HepG2 (cell line): Measurements from ENCODE around the gene TF. TPM values are rescaled to one million over a fixed set of nuclear protein-coding genes. Genes with fewer than 3 reads are reported as not detected.

Experiments used
- ATAC-seq: fragments of 200-7000 bp; cut with Tn5 transposase; 3 replicates; pipeline ENCODE4 v1.9.1; 2020; ENCODE audit warnings: mild to moderate bottlenecking, moderate library complexity
- BruUV-seq: library from RNA; stranded (reverse); fragments of 400-500 nt; replicated peaks from 2 replicates; lab custom pipeline; 2021; lab: Mats Ljungman, UMichigan
- CTCF ChIA-PET: fragments of 300-600 bp; formaldehyde crosslinking; extraction: SDS; loops from one replicate; lab custom pipeline; 2021; ENCODE audit warnings: low total read pairs, inconsistent platforms, low intra/inter-chr PET ratio; lab: Yijun Ruan, JAX
- POLR2A ChIA-PET: fragments of 350-600 bp; sonication (Branson Sonifier 250); formaldehyde crosslinking; loops from one replicate; lab custom pipeline; 2020; ENCODE audit warnings: antibody characterized with exemption, inconsistent platforms; lab: Yijun Ruan, JAX
- DNase-seq: peaks from one replicate; pipeline ENCODE4 v3.0.0-alpha.2; 2015; ENCODE audit warnings: low spot score
- FAIRE-seq: peaks from 3 replicates; lab custom pipeline; 2011; peaks lifted over from hg19 to GRCh38; lab: Jason Lieb, UNC
- H2AFZ ChIP-seq: one replicate; pipeline ENCODE4 v1.6.1; 2011; ENCODE audit warnings: low read length, inconsistent platforms
- H3K27ac ChIP-seq: fragments of 300-600 bp; 3 replicates; pipeline ENCODE4 v1.8.0; 2011; ENCODE audit warnings: mixed run types, mild to moderate bottlenecking, mixed read lengths, low read length, inconsistent platforms; ENCODE audit not compliant: insufficient read depth; ENCODE audit errors: extremely low read length
- H3K27me3 ChIP-seq, 2 experiments: fragments of 200-600 bp in 1 of 2; 2 replicates in 1 of 2; 3 replicates in 1 of 2; pipeline versions ENCODE4 v1.6.0 to v1.8.0; 2011; ENCODE audit warnings: low read length in 2 of 2, mild to moderate bottlenecking in 2 of 2, moderate library complexity in 2 of 2, inconsistent platforms in 1 of 2; ENCODE audit not compliant: insufficient read depth in 2 of 2, control insufficient read depth in 1 of 2
- H3K36me3 ChIP-seq, 2 experiments: fragments of 200-600 bp in 1 of 2; replicated peaks in 1 of 2; 2 replicates in 1 of 2; 3 replicates in 1 of 2; pipeline versions ENCODE4 v1.5.1 to v1.8.0; 2011; ENCODE audit warnings: low read length in 2 of 2, inconsistent platforms in 1 of 2; ENCODE audit not compliant: insufficient read depth in 2 of 2, control insufficient read depth in 1 of 2
- H3K4me1 ChIP-seq: 2 replicates; pipeline ENCODE4 v1.5.1; 2012; ENCODE audit warnings: low read length, inconsistent platforms; ENCODE audit not compliant: insufficient read depth
- H3K4me2 ChIP-seq: 2 replicates; pipeline ENCODE4 v1.6.0; 2011; ENCODE audit warnings: low read depth, low read length, inconsistent platforms
- H3K4me3 ChIP-seq, 3 experiments: fragments of 200-600 bp in 1 of 3; sonication (generic), shearing (Covaris generic) in 1 of 3; replicated peaks in 1 of 3; 2 replicates each; pipeline ENCODE4 v1.5.1; 2011 to 2016; ENCODE audit warnings: low read length in 3 of 3, inconsistent platforms in 2 of 3, low read depth in 2 of 3, mild to moderate bottlenecking in 2 of 3, control low read depth in 1 of 3, mixed read lengths in 1 of 3; ENCODE audit not compliant: insufficient read depth in 1 of 3
- H3K79me2 ChIP-seq: one replicate; pipeline ENCODE4 v1.6.1; 2011; ENCODE audit warnings: low read length, inconsistent platforms; ENCODE audit not compliant: insufficient read depth
- H3K9ac ChIP-seq: 2 replicates; pipeline ENCODE4 v1.6.0; 2011; ENCODE audit warnings: mild to moderate bottlenecking, low read depth, low read length, inconsistent platforms; ENCODE audit not compliant: insufficient read depth
- H3K9me3 ChIP-seq: 2 replicates; pipeline ENCODE4 v1.5.1; 2012; ENCODE audit warnings: mild to moderate bottlenecking, low read length
- H4K20me1 ChIP-seq: 2 replicates; pipeline ENCODE4 v1.6.0; 2011; ENCODE audit warnings: inconsistent platforms, mild to moderate bottlenecking, low read length, moderate library complexity; ENCODE audit not compliant: insufficient read depth
- AGO2 ChIP-seq: fragments of 200-400 bp; formaldehyde crosslinking; optimal IDR thresholded peaks from 2 replicates; pipeline ENCODE3; 2017; ENCODE audit warnings: mild to moderate bottlenecking, low read depth, low read length, moderate library complexity
- HNF4G ChIP-seq, 2 experiments: sonication (generic) in 1 of 2; formaldehyde crosslinking in 1 of 2; IDR thresholded peaks; 2 replicates each; pipeline versions ENCODE4 v1.4.0 to v1.6.1; 2011 to 2020; ENCODE audit warnings: borderline replicate concordance in 2 of 2, low read depth in 2 of 2, mild to moderate bottlenecking in 2 of 2, low read length in 1 of 2, missing genetic modification reagents in 1 of 2, moderate library complexity in 1 of 2
- KLF11 ChIP-seq: IDR thresholded peaks from 2 replicates; pipeline ENCODE4 v1.6.1; 2016; ENCODE audit warnings: missing compliant biosample characterization
- RBFOX2 ChIP-seq: fragments of 200-400 bp; formaldehyde crosslinking; IDR thresholded peaks from 2 replicates; pipeline ENCODE4 v1.6.1; 2017; ENCODE audit warnings: low read depth, mild to moderate bottlenecking, low read length
- ZNF496 ChIP-seq: sonication (generic); formaldehyde crosslinking; IDR thresholded peaks from 2 replicates; pipeline ENCODE4 v1.8.1; 2023; ENCODE audit warnings: mild to moderate bottlenecking, moderate library complexity, missing genetic modification reagents; ENCODE audit not compliant: insufficient replicate concordance
- WGBS: methylation state at CpG from one replicate; pipeline ENCODE4 v1.1.6; 2017; ENCODE audit warnings: low lambda C conversion rate; 5-methylcytosine and 5-hydroxymethylcytosine counted together
- in situ Hi-C: cut with HindIII; loops from 2 replicates; pipeline ENCODE4 v1.10.0; 2017; ENCODE audit warnings: low pct_unique_long_range_greater_than_20kb; ENCODE audit not compliant: extremely low pct_ligation_motif_present
- intact Hi-C: fragments of 100-400 bp; cut with micrococcal nuclease; formaldehyde crosslinking; loops from one replicate; pipeline ENCODE4 v1.10.0; 2022; ENCODE audit not compliant: unreplicated experiment
- polyA plus RNA-seq, 8 experiments: library from polyadenylated mRNA; depleted of rRNA in 3 of 8; stranded (reverse) in 7 of 8; unstranded in 1 of 8; fragments of >200 nt; fragmentation: Illumina TruSeq in 4 of 8; extraction: Trizol in 4 of 8; gene quantifications; 2 replicates each; pipeline versions ENCODE4 v1.2.1 to v1.2.3, GENCODE V29; 2011 to 2016; ENCODE audit warnings: low read depth in 4 of 8, missing spikeins in 1 of 8, mixed read lengths in 1 of 8; ENCODE audit not compliant: insufficient read depth in 1 of 8
- total RNA-seq, 5 experiments: library from RNA; depleted of rRNA; stranded (reverse); fragments of >200 nt; fragmentation: Illumina TruSeq; extraction: Trizol; gene quantifications; 2 replicates each; pipeline ENCODE4 v1.2.3, GENCODE V29; 2016; ENCODE audit warnings: low read depth in 1 of 5
- TF ChIP-seq, protein P1 (sequence below): sonication (generic); formaldehyde crosslinking; IDR thresholded peaks from 2 replicates; pipeline ENCODE4 v1.4.0; 2020; ENCODE audit warnings: missing genetic modification reagents
- TF ChIP-seq, protein P2 (sequence below): sonication (generic); formaldehyde crosslinking; IDR thresholded peaks from 2 replicates; pipeline ENCODE4 v1.4.0; 2020; ENCODE audit warnings: mild to moderate bottlenecking, missing genetic modification reagents, borderline replicate concordance

The TF gene
- total and polyA plus RNA-seq, 2 of the 13 experiments (the other 11 are each of a cell fraction or from before 2014, with no cell fraction given), result 10,074 to 11,821 TPM

DNA sequence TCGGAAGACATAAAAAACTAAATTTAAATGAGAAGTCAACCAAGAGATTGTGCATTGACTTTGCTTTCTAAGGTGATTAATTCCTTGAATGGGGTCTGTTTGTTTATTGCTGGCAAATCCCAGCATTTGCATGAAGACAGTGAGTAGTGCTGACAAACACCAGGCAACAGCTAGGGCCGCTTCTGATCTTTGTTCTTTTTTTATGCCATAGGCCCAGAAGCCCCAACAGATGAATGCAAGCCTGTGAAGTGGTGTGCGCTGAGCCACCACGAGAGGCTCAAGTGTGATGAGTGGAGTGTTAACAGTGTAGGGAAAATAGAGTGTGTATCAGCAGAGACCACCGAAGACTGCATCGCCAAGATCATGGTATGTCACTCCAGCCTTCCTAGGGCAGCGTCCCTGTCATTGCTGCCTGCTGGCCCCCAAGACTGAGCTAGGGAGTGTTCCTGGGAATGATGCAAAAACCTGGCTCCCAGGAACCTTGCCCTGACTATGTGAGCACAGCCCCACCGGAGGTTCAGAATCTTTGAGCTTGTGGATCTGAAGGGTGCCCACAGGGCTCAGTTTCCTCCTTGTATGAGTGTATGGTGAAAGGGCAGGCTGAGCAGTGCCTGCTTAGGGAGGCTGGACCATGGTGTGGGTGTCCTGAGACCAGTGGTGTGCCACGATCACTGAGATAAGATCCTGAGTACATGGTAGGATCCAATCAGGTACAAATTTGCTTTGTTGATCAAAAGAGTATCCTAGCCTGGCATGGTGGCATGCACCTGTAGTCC is 13.0 kb downstream of the TF start (continued):
- TF ChIP-seq, protein P1, sequence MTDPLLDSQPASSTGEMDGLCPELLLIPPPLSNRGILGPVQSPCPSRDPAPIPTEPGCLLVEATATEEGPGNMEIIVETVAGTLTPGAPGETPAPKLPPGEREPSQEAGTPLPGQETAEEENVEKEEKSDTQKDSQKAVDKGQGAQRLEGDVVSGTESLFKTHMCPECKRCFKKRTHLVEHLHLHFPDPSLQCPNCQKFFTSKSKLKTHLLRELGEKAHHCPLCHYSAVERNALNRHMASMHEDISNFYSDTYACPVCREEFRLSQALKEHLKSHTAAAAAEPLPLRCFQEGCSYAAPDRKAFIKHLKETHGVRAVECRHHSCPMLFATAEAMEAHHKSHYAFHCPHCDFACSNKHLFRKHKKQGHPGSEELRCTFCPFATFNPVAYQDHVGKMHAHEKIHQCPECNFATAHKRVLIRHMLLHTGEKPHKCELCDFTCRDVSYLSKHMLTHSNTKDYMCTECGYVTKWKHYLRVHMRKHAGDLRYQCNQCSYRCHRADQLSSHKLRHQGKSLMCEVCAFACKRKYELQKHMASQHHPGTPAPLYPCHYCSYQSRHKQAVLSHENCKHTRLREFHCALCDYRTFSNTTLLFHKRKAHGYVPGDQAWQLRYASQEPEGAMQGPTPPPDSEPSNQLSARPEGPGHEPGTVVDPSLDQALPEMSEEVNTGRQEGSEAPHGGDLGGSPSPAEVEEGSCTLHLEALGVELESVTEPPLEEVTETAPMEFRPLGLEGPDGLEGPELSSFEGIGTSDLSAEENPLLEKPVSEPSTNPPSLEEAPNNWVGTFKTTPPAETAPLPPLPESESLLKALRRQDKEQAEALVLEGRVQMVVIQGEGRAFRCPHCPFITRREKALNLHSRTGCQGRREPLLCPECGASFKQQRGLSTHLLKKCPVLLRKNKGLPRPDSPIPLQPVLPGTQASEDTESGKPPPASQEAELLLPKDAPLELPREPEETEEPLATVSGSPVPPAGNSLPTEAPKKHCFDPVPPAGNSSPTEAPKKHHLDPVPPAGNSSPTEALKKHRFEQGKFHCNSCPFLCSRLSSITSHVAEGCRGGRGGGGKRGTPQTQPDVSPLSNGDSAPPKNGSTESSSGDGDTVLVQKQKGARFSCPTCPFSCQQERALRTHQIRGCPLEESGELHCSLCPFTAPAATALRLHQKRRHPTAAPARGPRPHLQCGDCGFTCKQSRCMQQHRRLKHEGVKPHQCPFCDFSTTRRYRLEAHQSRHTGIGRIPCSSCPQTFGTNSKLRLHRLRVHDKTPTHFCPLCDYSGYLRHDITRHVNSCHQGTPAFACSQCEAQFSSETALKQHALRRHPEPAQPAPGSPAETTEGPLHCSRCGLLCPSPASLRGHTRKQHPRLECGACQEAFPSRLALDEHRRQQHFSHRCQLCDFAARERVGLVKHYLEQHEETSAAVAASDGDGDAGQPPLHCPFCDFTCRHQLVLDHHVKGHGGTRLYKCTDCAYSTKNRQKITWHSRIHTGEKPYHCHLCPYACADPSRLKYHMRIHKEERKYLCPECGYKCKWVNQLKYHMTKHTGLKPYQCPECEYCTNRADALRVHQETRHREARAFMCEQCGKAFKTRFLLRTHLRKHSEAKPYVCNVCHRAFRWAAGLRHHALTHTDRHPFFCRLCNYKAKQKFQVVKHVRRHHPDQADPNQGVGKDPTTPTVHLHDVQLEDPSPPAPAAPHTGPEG, result no peak

DNA sequence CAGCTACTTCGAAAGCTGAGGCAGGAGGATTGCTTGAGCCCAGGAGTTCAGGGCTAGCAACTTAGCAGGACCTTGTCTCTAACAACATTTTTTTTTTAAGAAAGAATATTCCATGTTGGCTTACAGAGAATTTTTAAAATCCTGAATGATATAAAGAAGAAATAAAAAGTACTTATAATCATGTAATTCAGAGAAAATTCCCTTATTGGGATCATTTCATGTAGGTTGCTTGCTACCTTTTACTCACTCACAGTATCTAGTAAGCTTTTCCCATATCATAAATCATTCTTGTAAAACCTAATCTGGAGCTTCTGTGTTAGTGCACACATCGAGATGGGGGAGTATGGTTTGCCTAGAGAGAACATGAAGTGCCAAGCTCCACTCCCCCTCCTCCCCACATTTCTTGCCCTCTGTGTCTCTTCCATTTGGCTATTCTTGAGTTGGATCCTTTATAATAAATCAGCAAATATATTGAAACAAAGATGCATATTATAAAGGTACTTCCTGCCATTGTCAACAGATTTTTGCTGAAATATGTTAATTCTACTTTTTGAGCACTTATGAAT is 13.6 kb downstream of the TF start:
- peaks cover 54 to 91% of the 10 kb centered on the region in 2 experiments for H3K36me3 ChIP-seq
- BruUV-seq, result no TSS peak
- no peak for FAIRE-seq
- no peaks in the 10 kb centered on the region for H3K9me3 ChIP-seq
- whole genome bisulfite sequencing, result 96% methylated on average over 2 of the region's 2 CpGs
- CTCF ChIA-PET, result no interaction called here
- POLR2A ChIA-PET, result interaction anchor here (1.0 to 2.4 kb wide), 4 partner anchors 8 to 29 kb away, joined by 3 to 9 read pairs (median 4); partner anchors contain the start of gene TF
- no peaks in the 10 kb centered on the region for H3K27me3 ChIP-seq
- H3K4me2 ChIP-seq, result no peak overlapping the region
- no peak overlapping the region for H3K27ac ChIP-seq
- no peak for ATAC-seq
- H3K9ac ChIP-seq, result no peak overlapping the region
- peaks cover 65% of the 10 kb centered on the region for H4K20me1 ChIP-seq
- in situ Hi-C loops, result no loop called here
- no peaks in the 10 kb centered on the region for H3K79me2 ChIP-seq
- no peak for DNase-seq
- intact Hi-C loops, result no loop called here
- H3K4me1 ChIP-seq, result peaks cover 39% of the 10 kb centered on the region
- no peak overlapping the region for H2AFZ ChIP-seq
- H3K4me3 ChIP-seq, result no peak overlapping the region
- TF ChIP-seq, protein P2, sequence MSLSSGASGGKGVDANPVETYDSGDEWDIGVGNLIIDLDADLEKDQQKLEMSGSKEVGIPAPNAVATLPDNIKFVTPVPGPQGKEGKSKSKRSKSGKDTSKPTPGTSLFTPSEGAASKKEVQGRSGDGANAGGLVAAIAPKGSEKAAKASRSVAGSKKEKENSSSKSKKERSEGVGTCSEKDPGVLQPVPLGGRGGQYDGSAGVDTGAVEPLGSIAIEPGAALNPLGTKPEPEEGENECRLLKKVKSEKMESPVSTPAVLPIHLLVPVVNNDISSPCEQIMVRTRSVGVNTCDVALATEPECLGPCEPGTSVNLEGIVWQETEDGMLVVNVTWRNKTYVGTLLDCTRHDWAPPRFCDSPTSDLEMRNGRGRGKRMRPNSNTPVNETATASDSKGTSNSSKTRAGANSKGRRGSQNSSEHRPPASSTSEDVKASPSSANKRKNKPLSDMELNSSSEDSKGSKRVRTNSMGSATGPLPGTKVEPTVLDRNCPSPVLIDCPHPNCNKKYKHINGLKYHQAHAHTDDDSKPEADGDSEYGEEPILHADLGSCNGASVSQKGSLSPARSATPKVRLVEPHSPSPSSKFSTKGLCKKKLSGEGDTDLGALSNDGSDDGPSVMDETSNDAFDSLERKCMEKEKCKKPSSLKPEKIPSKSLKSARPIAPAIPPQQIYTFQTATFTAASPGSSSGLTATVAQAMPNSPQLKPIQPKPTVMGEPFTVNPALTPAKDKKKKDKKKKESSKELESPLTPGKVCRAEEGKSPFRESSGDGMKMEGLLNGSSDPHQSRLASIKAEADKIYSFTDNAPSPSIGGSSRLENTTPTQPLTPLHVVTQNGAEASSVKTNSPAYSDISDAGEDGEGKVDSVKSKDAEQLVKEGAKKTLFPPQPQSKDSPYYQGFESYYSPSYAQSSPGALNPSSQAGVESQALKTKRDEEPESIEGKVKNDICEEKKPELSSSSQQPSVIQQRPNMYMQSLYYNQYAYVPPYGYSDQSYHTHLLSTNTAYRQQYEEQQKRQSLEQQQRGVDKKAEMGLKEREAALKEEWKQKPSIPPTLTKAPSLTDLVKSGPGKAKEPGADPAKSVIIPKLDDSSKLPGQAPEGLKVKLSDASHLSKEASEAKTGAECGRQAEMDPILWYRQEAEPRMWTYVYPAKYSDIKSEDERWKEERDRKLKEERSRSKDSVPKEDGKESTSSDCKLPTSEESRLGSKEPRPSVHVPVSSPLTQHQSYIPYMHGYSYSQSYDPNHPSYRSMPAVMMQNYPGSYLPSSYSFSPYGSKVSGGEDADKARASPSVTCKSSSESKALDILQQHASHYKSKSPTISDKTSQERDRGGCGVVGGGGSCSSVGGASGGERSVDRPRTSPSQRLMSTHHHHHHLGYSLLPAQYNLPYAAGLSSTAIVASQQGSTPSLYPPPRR, result no peak
- TF ChIP-seq RBFOX2, result peak; percentile 75
- no peak for TF ChIP-seq KLF11 (CRISPR knock-in tag)
- TF ChIP-seq HNF4G (IDR thresholded peaks at IDR 0.05; ENCODE audit: borderline replicate concordance, low read depth, low read length), result no peak
- TF ChIP-seq HNF4G (CRISPR knock-in tag; IDR thresholded peaks at IDR 0.05; ENCODE audit: borderline replicate concordance, low read depth), result no peak
- TF ChIP-seq ZNF496 (CRISPR knock-in tag), result no peak
- peak; percentile 78 for TF ChIP-seq AGO2
